Measurements from ENCODE around the gene COL9A3. TPM values are rescaled to one million over a fixed set of nuclear protein-coding genes. Genes with fewer than 3 reads are reported as not detected.

The COL9A3 gene
- total and polyA plus RNA-seq, 2 experiments from 2014 or later = 23.9 to 68.1 TPM

GRCh38 chr20:62876501-62876901 is 59.7 kb downstream of the COL9A3 start:
- no peaks in the 10 kb centered on the region for H3K36me3 ChIP-seq (replicated peaks; ENCODE audit: insufficient read depth, low read depth)
- H3K27ac ChIP-seq = no peak overlapping the region
- no peaks in the 10 kb centered on the region for H3K9me2 ChIP-seq (replicated peaks; ENCODE audit: insufficient read depth)
- no peaks in the 10 kb centered on the region for H3K9me3 ChIP-seq (ENCODE audit: low read depth)
- TF ChIP-seq CTCF (IDR thresholded peaks at IDR 0.05; ENCODE audit: poor library complexity) (no peak), EZH2phosphoT487 (IDR thresholded peaks at IDR 0.05; ENCODE audit: low read depth, severe bottlenecking, unreplicated experiment) (no peak), EZH2 (IDR thresholded peaks at IDR 0.05; ENCODE audit: borderline replicate concordance) (no peak)
- no peaks in the 10 kb centered on the region for H3K27me3 ChIP-seq
- H3K4me2 ChIP-seq = no peak overlapping the region
- H3K4me1 ChIP-seq (ENCODE audit: insufficient read depth) = no peaks in the 10 kb centered on the region
- no peaks in the 10 kb centered on the region for H3K79me2 ChIP-seq
- 97% methylated on average over 12 of the region's 13 CpGs for WGBS (ENCODE audit: low lambda C conversion rate, missing lambda C conversion rate)
- H3K4me3 ChIP-seq = no peak overlapping the region
- no peak overlapping the region for H2AFZ ChIP-seq
- no peak for DNase-seq (ENCODE audit: low spot score)
- no peaks in the 10 kb centered on the region for H4K20me1 ChIP-seq (ENCODE audit: insufficient read depth, poor library complexity, severe bottlenecking)

- no peaks in the 10 kb centered on the region for H4K20me1 ChIP-seq (ENCODE audit: insufficient read depth, poor library complexity, severe bottlenecking)
- DNase-seq (ENCODE audit: low spot score) = no peak
- H3K4me2 ChIP-seq = no peak overlapping the region
- no peaks in the 10 kb centered on the region for H3K9me3 ChIP-seq (ENCODE audit: low read depth)
- H2AFZ ChIP-seq = no peak overlapping the region
- 89% methylated on average over 48 of the region's 48 CpGs for WGBS (ENCODE audit: low lambda C conversion rate, missing lambda C conversion rate)
- no peaks in the 10 kb centered on the region for H3K27me3 ChIP-seq
- H3K36me3 ChIP-seq (replicated peaks; ENCODE audit: insufficient read depth, low read depth) = no peaks in the 10 kb centered on the region
- TF ChIP-seq CTCF (IDR thresholded peaks at IDR 0.05; ENCODE audit: poor library complexity) (no peak), EZH2phosphoT487 (IDR thresholded peaks at IDR 0.05; ENCODE audit: low read depth, severe bottlenecking, unreplicated experiment) (no peak), EZH2 (IDR thresholded peaks at IDR 0.05; ENCODE audit: borderline replicate concordance) (no peak)
- no peak overlapping the region for H3K4me3 ChIP-seq
- no peaks in the 10 kb centered on the region for H3K4me1 ChIP-seq (ENCODE audit: insufficient read depth)
- no peaks in the 10 kb centered on the region for H3K79me2 ChIP-seq
- no peaks in the 10 kb centered on the region for H3K9me2 ChIP-seq (replicated peaks; ENCODE audit: insufficient read depth)
- no peak overlapping the region for H3K27ac ChIP-seq
These were observed 60.3 kb downstream of the COL9A3 start for GRCh38 chr20:62876902-62877816.

- no peaks in the 10 kb centered on the region for H3K9me3 ChIP-seq (ENCODE audit: low read depth)
- H3K4me2 ChIP-seq = no peak overlapping the region
- no peaks in the 10 kb centered on the region for H3K36me3 ChIP-seq (replicated peaks; ENCODE audit: insufficient read depth, low read depth)
- H3K4me3 ChIP-seq = no peak overlapping the region
- no peak for TF ChIP-seq EZH2 (IDR thresholded peaks at IDR 0.05; ENCODE audit: borderline replicate concordance)
- TF ChIP-seq CTCF (IDR thresholded peaks at IDR 0.05; ENCODE audit: poor library complexity) = no peak
- TF ChIP-seq EZH2phosphoT487 (IDR thresholded peaks at IDR 0.05; ENCODE audit: low read depth, severe bottlenecking, unreplicated experiment) = no peak
- 84% methylated on average over 20 of the region's 20 CpGs for WGBS (ENCODE audit: low lambda C conversion rate, missing lambda C conversion rate)
- H3K79me2 ChIP-seq = no peaks in the 10 kb centered on the region
- H2AFZ ChIP-seq = no peak overlapping the region
- DNase-seq (ENCODE audit: low spot score) = no peak
- no peak overlapping the region for H3K27ac ChIP-seq
- no peaks in the 10 kb centered on the region for H3K27me3 ChIP-seq
- H3K4me1 ChIP-seq (ENCODE audit: insufficient read depth) = no peaks in the 10 kb centered on the region
- no peaks in the 10 kb centered on the region for H4K20me1 ChIP-seq (ENCODE audit: insufficient read depth, poor library complexity, severe bottlenecking)
- no peaks in the 10 kb centered on the region for H3K9me2 ChIP-seq (replicated peaks; ENCODE audit: insufficient read depth)
These were observed 61.6 kb downstream of the COL9A3 start for GRCh38 chr20:62878244-62879038.

Data from hepatocyte (in vitro differentiated cells).